Inflammatory macrophage (primary cell): ENCODE measurements around the gene TRAF2.
"Not testable (repeated sequence)": the region's sequence is repeated elsewhere in the genome, so short reads cannot be mapped to it uniquely, and the experiment has no call there.

Experiments
- DNase-seq, 2 donors: peaks; one replicate each; pipeline ENCODE4 v3.0.0-alpha.2; 2020 to 2022

The TRAF2 gene

DNA sequence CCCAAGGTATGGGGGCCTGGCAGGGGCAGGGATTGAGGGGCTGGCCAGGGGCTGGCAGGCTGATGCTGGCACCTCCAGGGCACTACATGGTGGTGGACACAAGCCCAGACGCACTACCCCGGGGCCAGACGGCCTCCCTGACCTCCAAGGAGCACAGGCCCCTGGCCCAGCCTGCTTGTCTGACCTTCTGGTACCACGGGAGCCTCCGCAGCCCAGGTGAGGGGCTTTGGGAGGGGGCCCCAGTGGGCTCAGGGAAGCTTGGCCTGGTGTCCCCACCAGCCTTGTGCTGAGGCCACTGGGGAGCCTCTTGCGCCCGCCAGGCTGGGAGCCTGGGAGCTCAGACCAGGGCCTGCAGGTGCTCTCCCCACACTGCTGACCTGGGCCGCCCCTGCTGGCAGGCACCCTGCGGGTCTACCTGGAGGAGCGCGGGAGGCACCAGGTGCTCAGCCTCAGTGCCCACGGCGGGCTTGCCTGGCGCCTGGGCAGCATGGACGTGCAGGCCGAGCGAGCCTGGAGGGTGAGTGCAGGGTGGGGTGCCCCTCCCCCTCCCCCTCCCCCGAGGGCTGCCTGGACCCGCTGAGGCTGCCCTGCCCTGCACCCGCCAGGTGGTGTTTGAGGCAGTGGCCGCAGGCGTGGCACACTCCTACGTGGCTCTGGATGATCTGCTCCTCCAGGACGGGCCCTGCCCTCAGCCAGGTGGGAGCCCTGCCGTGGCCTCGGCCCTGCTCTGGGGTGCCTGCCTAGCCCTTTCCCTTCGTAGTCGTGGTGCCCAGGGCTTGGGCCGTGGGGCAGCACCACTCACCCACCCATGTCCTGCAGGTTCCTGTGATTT, 28.5 kb upstream of the TRAF2 start:
- no peak for DNase-seq

DNA sequence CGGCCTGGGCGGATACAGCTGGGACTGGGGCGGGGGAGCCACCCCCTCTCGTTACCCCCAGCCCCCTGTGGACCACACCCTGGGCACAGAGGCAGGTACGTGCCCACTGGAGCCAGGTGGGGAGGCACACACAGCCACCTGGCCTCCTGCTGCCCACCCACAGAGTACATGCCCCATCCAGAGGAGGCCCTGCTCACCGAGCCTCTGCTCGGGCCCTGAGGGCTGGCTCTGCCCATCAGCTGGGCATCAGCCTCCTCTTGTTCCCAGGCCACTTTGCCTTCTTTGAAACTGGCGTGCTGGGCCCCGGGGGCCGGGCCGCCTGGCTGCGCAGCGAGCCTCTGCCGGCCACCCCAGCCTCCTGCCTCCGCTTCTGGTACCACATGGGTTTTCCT, 27.9 kb upstream of the TRAF2 start:
- DNase-seq = no peak

DNA sequence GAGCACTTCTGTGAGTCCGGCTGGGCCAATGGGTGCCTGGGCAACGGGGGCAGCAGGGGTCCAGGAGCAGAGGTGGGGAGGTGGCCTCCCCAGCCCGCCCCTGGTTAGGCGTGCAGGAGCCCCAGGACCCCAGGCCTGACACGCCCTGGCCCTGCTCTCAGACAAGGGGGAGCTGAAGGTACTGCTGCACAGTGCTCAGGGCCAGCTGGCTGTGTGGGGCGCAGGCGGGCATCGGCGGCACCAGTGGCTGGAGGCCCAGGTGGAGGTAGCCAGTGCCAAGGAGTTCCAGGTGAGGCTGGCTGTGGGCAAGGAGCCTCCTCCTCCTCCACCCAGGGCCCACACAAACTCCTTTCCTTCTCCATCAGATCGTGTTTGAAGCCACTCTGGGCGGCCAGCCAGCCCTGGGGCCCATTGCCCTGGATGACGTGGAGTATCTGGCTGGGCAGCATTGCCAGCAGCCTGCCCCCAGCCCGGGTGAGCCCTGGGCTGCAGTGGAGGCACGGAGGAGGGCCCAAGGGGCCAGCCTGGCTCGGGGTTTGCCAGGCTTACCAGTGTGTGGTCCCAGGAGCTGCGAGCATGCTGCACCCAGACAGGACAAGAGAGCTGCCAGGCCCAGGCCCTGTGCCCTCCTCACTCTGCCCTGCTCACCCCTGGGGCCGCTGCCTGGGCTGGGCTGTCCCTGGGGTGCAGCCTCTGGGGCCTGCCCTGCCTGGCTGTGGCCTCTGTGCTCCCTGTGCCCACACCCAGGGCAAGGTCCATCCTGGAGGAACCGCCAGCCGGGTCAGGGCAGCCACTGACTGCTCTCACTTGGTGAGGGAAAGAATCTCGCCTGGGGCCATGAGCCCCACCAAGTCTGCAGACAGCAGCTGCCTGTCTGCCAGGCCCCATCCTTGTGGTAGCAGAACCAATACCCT, 27.2 kb upstream of the TRAF2 start:
- no peak for DNase-seq

DNA sequence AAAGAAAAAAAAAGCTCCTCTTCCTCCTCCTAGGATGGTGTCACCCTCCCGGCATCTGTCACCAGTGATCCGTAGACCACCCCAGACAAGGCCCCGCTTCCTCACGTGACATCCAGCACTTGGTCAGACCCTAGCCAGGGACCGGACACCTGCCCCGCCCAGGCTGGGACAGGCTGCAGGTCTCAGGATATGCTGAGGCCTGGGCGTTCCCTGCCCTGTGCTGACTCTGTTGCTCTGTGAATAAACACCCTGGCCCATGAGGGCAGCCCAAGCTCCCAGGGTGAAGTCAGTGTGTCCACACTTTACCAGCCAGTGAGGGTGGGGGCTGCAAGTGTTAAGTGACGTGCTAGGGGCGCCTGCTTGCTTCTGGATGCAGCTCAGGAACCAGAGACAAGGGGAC, 25.8 kb upstream of the TRAF2 start:
- DNase-seq = no peak

DNA sequence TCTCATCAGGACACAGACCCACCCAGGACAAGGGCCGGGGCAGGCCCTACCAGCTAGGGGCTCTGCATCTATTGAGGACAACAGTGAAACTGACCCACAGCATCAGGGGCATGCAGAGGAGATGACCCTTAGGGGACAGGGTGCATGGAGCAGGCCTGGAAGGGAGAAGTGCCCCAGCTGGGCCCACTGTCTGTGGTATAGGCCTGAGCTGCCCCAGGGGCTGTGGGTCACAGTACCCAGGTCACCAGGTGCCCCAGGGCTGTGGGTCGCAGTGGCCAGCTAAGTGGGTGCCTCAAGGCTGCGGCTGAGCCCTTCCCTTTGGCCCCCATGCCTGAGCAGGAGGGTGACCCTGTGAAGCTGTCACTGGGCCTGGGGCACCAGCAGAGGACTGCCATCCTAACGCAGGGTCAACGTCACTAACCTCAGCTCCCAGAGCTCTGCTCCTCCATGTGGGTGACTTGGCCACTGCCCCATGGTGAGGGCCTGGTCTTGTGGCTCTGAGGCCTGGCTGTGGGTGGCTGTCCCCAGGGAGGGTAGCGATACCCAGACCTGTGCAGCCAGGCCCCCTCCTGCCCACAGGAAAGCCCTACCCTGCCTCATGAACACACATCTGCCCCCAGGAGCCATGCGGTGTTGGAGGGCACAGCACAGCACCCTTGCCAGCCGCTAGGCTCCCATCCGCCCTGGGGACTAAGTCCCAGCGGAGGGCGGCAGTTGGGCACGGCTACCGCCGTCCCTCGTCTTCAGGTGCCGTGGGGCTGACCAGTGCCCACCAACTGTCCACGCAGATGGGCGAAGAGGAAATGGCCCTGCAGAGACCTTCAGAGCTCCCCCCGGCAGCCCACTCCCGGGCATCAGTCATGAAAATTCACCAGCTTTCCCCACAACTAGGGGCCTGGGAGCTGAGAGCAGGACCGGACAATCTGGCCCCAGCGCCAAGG, 25.1 kb upstream of the TRAF2 start:
- no peak for DNase-seq

DNA sequence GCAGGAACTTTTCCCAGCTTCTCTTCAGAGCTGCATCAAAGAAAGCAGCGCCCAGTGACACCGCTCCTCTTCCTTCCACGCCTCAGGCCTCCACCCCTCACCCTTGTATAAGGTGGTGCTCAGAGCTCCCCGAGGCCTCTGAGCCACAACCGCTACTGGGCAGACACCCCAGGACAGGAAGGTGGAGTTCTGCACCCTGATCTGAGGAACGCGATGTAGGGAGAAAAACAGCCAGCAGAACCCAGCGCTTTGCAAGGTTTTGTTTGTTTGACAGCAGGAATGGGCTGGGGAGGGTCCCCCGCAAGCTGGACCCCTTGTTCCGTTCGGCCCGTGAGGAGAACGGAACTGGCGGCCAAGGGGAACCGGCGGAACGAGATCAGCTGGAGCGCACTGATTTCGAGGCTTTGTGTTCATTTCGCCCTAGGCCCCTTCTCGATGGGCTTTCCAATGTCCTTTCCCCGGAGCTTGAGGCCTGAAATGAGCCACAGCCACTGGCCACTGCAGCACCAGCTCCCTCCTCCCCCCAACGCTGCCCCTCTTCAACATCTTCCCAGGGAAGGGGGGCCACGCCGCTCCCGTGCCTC, 24.4 kb upstream of the TRAF2 start:
- DNase-seq = no peak

DNA sequence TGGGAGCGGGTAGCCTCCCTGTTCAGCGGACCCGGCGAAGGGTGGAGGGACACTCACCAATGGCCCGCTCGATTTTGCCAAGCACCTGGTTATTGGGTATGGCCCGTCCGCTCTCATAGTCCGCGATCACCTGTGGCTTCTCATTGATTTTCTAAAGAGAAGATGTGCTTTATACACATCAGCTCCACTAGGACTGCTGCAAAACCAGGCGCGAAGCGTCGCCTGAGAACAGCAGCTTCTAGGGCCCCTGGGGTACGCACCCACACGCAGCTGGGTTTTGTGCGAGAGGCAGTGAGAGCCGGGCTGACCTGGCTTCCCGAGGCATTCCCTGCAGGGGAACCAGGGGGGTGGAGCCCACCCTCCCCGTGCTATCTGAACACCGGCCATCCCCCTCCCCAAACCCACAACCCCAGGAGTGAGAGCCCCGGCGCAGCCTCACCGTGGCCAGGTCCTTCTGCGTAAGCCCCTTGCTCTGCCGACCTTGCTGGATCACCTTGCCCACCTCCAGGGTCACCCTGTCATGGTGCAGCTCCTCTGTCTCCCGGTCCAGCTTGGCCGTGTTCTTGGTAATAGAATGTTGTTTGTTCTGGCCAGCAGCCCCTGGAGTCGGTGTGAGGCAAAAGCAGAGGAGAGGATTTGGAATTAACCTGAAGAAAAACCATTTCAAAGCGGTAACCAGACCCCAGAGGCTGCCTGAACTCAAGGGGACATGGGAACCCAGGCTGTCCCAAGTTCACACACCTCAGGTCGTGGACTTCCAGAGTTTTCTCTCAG, 23.3 kb upstream of the TRAF2 start:
- no peak for DNase-seq

DNA sequence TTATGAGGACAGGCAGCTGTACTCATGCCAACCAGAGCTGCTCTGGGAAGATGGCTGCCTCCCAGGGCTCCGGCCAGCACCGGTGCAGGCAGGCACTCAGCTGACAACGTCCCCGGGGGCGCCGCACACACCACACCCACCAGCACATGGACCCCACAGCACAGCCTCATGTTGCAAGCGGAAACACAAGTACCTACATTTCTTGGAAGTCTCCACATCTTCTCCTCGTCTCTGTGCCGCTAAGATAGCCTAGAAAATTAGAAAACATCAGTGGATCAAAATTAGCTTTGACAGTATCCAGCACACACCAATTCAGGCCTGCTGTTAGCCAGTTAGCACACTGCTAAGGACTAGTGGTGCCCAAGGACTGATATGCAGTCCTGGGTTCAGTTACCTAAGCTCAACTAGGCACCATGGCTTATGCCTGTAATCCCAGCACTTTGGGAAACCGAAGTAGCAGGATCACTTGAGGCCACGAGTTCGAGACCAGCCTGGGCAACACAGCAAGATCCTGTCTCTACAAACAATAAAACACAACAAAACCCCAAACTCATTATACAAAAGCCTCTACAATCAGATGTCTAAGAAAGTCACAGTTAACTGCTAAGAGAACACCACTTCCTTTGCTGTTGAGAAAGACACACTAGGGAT, 22.6 kb upstream of the TRAF2 start:
- DNase-seq = no peak

DNA sequence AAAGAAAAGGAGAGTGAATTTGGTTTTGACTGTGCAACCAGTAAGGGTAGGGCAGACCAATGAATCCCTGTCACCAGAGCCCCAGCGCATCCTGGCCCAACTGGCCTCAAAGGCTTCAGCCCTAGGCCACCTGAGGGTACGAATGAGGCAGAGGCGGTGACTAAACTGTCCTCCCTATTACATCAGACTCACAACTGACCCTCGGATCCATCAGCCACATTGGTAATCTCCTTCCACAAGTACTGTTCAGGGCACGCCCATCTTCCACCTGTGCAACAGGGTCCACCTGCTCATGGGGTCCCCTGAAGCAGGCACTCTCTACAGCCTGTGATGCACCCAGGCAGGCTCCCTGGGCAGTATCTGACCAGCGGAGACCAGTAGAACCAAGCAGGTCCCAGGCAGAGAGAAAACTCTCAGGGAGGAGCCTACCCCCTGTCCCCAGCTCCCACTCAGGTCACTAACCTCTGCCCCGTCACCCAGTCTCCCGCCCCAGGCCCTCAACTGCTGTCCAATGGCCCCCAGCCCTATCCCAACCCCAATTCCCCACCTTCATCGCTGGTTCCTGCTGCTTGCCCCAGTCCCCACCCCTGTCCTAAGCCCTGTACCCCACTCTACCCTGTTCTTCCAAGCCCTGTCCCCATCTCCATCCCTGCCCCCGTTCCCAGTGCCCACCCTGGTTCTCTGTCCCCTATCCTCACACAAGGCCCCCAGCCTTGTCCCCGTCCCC, 21.1 kb upstream of the TRAF2 start:
- DNase-seq = no peak

DNA sequence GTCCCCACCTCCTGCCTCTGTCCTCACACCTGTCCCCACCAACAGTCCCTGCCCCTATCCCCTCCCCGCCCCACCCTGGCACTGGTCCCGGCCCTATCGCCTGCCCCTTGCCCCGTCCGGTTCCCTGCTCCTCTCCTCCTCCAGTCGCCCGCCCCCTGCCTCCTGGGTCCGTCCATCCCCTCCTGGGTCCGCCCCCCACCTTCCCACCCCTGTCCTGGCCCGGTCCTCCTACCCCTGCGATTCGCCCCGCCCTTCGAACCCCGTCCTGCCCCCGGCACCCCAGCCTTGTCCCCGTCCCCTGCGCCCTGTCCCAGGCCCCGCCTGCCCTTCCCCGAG, 20.6 kb upstream of the TRAF2 start:
- DNase-seq = no peak

DNA sequence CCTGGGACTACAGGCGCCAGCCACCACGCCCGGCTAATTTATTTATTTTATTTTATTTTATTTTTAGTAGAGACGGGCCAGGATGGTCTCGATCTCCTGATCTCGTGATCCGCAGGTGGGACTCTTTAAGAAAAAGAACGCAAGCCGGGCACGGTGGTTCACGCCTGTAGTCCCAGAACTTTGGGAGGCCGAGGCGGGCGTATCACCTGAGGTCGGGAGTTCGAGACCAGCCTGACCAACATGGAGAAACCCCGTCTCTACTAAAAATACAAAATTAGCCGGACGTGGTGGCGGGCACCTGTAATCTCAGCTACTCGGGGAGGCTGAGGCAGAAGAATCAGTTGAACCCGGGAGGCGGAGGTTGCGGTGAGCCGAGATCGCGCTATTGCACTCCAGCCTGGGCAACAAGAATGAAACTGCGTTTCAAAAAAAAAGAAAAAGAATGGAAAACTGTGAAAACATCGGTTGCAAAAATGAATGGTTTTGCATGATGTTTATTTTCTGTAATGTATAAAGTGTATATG, 19.4 kb upstream of the TRAF2 start:
- DNase-seq = not testable (repeated sequence)

DNA sequence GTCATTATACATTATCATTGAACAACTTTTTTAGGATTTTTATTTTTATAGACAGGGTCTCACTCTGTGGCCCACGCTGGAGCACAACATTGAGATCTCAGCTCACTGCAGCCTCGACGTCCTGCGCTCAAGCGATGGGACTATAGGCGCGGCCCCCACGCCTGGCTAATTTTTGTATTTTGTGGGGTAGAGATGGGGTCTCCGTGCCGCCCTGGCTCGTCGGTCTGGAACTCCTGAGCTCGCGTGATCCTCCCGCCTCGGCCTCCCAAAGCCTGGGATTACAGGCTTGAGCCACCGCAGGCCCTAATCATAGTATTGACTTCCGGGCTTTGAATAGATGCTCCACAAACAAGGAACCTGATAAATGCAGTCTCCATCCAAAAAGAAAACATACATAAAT, 18.8 kb upstream of the TRAF2 start:
- DNase-seq = no peak

DNA sequence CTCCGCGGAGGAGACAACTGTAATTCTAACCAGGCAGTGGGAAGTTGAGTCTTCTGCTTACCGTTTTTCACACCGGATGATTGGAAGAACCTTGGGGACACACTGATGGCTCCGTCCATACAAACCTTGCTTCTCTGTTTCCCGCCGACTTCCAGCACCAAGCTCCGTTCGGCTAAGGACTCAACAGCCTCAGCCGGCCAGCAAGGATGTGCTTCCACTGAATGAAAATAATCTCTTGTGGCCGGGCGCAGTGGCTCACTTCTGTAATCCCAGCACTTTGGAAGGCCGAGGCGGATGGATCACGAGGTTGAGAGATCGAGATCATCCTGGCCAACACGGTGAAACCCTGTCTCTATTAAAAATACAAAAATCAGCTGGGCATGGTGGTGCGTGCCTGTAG, 18.4 kb upstream of the TRAF2 start:
- DNase-seq = no peak

DNA sequence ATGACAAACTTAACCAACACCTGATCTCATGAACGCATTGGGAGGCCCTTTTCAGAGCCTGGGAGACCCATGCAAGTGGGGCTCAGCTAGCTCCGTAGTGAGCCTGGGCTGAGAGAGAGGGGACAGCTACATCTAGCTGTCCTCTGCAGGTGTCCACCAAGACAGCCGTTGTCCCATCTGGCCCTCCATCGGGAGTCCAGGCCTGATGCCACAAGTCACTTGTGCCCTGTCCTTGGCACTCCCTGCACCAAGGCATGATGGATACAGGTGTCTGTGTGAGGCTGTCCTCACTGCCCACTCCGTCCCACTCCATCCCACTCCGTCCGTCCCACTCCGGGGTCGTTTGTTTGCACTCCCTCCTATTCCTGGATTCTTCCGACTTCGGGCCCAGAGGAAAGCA, 17.7 kb upstream of the TRAF2 start:
- no peak for DNase-seq

DNA sequence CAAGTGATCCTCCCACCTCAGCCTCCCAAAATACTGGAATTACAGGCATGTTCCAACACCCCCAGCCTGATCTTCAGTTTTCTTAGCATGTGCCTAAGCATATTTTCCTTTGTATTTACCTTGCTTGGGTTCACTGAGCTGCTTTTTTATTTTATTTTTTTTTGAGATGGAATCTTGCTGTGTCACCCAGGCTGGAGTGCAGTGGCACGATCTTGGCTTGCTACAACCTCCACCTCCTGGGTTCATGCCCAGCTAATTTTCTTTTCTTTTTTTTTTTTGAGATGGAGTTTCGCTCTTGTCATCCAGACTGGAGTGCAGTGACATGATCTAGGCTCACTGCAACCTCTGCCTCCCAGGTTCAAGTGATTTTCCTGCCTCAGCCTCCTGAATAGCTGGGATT, 16.7 kb upstream of the TRAF2 start:
- not testable (repeated sequence) for DNase-seq

DNA sequence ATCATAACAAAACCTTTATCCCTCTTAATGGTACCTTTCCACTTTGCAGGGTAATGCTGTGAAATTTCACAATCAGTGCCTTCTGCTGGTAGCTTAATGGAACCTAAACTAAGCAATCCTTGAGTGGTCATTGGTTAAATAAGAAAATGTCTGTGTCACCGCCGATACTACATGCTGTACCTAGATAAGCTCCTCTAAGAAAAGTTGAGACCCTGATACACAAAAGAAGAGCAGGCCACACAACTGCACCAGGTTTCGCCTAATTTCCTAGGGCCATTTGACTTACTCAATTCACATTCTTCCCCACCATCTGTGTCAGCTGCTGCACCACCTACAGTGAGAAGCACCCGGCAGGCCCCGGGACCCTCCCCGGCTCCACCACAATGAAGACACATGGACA, 11.2 kb upstream of the TRAF2 start:
- DNase-seq = no peak

DNA sequence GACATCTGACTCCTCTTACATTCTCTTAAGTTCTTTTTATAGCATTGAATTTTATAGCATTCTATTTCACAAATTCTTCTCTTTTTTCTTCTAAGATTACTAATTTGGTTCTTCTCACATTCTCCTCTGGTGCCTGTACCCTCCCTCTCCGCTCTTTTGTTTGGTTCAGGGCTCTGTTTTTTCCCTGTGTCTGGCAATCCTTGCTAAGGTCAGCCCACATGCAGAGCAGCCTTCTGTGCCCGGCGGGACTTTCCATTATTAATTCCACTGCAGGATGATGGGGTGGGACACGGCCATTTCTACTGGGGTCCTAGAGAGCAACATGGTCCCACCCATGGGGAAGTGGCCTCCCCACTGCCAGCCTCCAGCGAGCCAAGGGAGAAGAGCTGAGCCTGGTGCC, 9.8 kb upstream of the TRAF2 start:
- DNase-seq = no peak

DNA sequence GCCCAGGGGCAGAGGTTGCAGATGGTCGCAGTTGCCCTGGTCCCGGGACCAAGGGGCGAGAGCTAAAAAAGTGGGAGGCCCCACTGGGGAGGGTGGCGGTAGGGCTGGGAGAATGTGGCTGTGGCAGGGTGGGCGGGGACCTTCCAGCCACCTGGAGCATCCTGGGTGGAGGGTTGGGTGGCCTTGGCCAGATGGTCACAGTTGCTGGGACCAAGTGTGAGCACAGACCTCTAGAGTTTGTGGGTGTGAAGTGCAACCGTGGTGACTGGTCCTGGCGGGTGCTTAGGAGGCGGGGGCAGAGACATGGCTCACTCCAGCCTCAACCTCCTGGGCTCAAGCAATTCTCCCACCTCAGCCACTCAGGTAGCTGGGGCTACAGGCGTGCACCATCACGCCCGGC, 5.7 kb upstream of the TRAF2 start:
- DNase-seq = no peak

DNA sequence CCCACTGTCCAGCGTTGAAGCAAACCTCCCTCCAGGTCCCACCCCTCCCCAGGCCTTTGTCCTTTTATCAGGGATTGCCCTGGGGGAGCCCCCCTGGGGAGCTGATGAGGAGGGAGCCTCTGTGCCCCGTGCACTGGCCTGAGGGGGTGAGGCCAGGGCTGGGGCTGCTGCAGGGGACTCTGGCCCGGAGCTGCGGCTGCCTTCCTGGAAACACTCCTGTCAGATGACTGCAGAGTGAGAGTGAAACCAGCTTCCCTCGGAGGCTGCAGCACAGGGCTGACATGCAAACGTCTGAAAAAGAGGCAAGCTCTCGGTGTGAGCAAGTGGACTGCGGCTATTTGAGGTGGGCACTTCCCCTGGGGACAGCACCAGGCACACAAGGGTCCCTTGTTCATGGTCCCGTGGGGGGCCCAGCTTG, 4.6 kb upstream of the TRAF2 start:
- DNase-seq = peak; percentile 34 to 64
